ENCODE data around the gene CATSPER1.
A peak's percentile ranks its signal among the peaks of the same experiment; 100 is the strongest.

CATSPER1 gene

GRCh38 chr11:66008468-66009101, 17.7 kb downstream of the CATSPER1 start:
- no peak for DNase-seq (ENCODE audit: low spot score)
- no peak overlapping the region for H3K4me2 ChIP-seq (ENCODE audit: insufficient read depth, low read length, poor library complexity, severe bottlenecking)

GRCh38 chr11:66008095-66008467, 18.2 kb downstream of the CATSPER1 start:
- WGBS, 2 donors (ENCODE audit: extremely low coverage in 2 of 2, insufficient read length in 2 of 2, insufficient replicate concordance in 1 of 2): no CpG with 5 or more reads among the region's 2 CpGs
- no peak for DNase-seq (ENCODE audit: low spot score)
- no peak overlapping the region for H2BK5ac ChIP-seq (ENCODE audit: low read length)
- no peak overlapping the region for H2BK15ac ChIP-seq (ENCODE audit: low read length)
- H4K91ac ChIP-seq (ENCODE audit: low read depth, low read length, poor library complexity): no peak overlapping the region
- no peak overlapping the region for H3K23ac ChIP-seq (ENCODE audit: low read depth, low read length, poor library complexity)
- H3K9me3 ChIP-seq (replicated peaks in 1 of 2; ENCODE audit: control insufficient read depth in 2 of 2, insufficient read depth in 1 of 2, low read depth in 1 of 2, low read length in 2 of 2): peaks cover 0 to 2% of the 10 kb centered on the region in 2 donors
- no peak overlapping the region for H4K8ac ChIP-seq (ENCODE audit: low read depth, low read length)
- H3K4me3 ChIP-seq (ENCODE audit: low read length in 2 of 2): no peak overlapping the region
- H3K4me1 ChIP-seq (ENCODE audit: control insufficient read depth in 2 of 2, insufficient read depth in 1 of 2, low read depth in 1 of 2, low read length in 2 of 2): peaks cover 10 to 11% of the 10 kb centered on the region in 2 donors
- H3K27ac ChIP-seq (replicated peaks; ENCODE audit: low read length): no peak overlapping the region
- no peak overlapping the region for H3K14ac ChIP-seq (ENCODE audit: low read length)
- H3K9ac ChIP-seq (ENCODE audit: low read depth, low read length, poor library complexity): no peak overlapping the region
- no peak overlapping the region for H3K4me2 ChIP-seq (ENCODE audit: insufficient read depth, low read length, poor library complexity, severe bottlenecking)
- H3K18ac ChIP-seq (ENCODE audit: low read length): no peak overlapping the region
- no peak overlapping the region for H2AFZ ChIP-seq (ENCODE audit: low read length)
- no peak overlapping the region for H3K4ac ChIP-seq (ENCODE audit: low read length)
- H2AK5ac ChIP-seq (ENCODE audit: low read depth, low read length): no peak overlapping the region
- peaks cover 5% of the 10 kb centered on the region for H3K79me1 ChIP-seq (ENCODE audit: low read depth, low read length)
- H2BK12ac ChIP-seq (ENCODE audit: low read length): no peak overlapping the region
- peaks cover 19 to 28% of the 10 kb centered on the region in 2 donors for H3K36me3 ChIP-seq (replicated peaks in 1 of 2; ENCODE audit: control insufficient read depth in 2 of 2, insufficient read depth in 2 of 2, low read length in 2 of 2)
- H2BK120ac ChIP-seq (ENCODE audit: low read depth, low read length): no peak overlapping the region
- peaks cover 0 to 33% (median 16%) of the 10 kb centered on the region in 3 experiments for H3K27me3 ChIP-seq (ENCODE audit: control insufficient read depth in 3 of 3, insufficient read depth in 3 of 3, low read depth in 1 of 3, low read length in 3 of 3)

More at GRCh38 chr11:66008468-66009101, 17.7 kb downstream of the CATSPER1 start:
- peaks cover 0 to 38% (median 20%) of the 10 kb centered on the region in 3 experiments for H3K27me3 ChIP-seq (ENCODE audit: control insufficient read depth in 3 of 3, insufficient read depth in 3 of 3, low read depth in 1 of 3, low read length in 3 of 3)
- peak overlapping the region; percentile 78 for H2AFZ ChIP-seq (ENCODE audit: low read length)
- no peak overlapping the region for H2AK5ac ChIP-seq (ENCODE audit: low read depth, low read length)
- H2BK120ac ChIP-seq (ENCODE audit: low read depth, low read length): no peak overlapping the region
- no peak overlapping the region for H3K27ac ChIP-seq (replicated peaks; ENCODE audit: low read length)
- no peak overlapping the region for H3K4me3 ChIP-seq (ENCODE audit: low read length in 2 of 2)
- WGBS, 2 donors (ENCODE audit: extremely low coverage in 2 of 2, insufficient read length in 2 of 2, insufficient replicate concordance in 1 of 2): no CpG with 5 or more reads among the region's 10 CpGs
- H3K4me1 ChIP-seq (ENCODE audit: control insufficient read depth in 2 of 2, insufficient read depth in 1 of 2, low read depth in 1 of 2, low read length in 2 of 2): peaks cover 5 to 7% of the 10 kb centered on the region in 2 donors
- H3K4ac ChIP-seq (ENCODE audit: low read length): no peak overlapping the region
- H2BK5ac ChIP-seq (ENCODE audit: low read length): no peak overlapping the region
- H3K18ac ChIP-seq (ENCODE audit: low read length): no peak overlapping the region
- H3K9me3 ChIP-seq (replicated peaks in 1 of 2; ENCODE audit: control insufficient read depth in 2 of 2, insufficient read depth in 1 of 2, low read depth in 1 of 2, low read length in 2 of 2): peaks cover 0 to 2% of the 10 kb centered on the region in 2 donors
- H4K8ac ChIP-seq (ENCODE audit: low read depth, low read length): no peak overlapping the region
- no peak overlapping the region for H2BK12ac ChIP-seq (ENCODE audit: low read length)
- H4K91ac ChIP-seq (ENCODE audit: low read depth, low read length, poor library complexity): no peak overlapping the region
- H2BK15ac ChIP-seq (ENCODE audit: low read length): no peak overlapping the region
- no peak overlapping the region for H3K9ac ChIP-seq (ENCODE audit: low read depth, low read length, poor library complexity)
- no peak overlapping the region for H3K14ac ChIP-seq (ENCODE audit: low read length)
- H3K36me3 ChIP-seq (replicated peaks in 1 of 2; ENCODE audit: control insufficient read depth in 2 of 2, insufficient read depth in 2 of 2, low read length in 2 of 2): peaks cover 16 to 24% of the 10 kb centered on the region in 2 donors
- peaks cover 5% of the 10 kb centered on the region for H3K79me1 ChIP-seq (ENCODE audit: low read depth, low read length)
- no peak overlapping the region for H3K23ac ChIP-seq (ENCODE audit: low read depth, low read length, poor library complexity)

GRCh38 chr11:66007201-66007634, 19.1 kb downstream of the CATSPER1 start:
- Histone ChIP-seq H2AK5ac (ENCODE audit: low read depth, low read length) (no peak overlapping the region), H2BK15ac (ENCODE audit: low read length) (no peak overlapping the region), H3K4me2 (ENCODE audit: insufficient read depth, low read length, poor library complexity, severe bottlenecking) (no peak overlapping the region), H3K23ac (ENCODE audit: low read depth, low read length, poor library complexity) (peak overlapping the region; percentile 8), H3K36me3 (replicated peaks in 1 of 2; ENCODE audit: control insufficient read depth in 2 of 2, insufficient read depth in 2 of 2, low read length in 2 of 2) (peaks cover 19 to 28% of the 10 kb centered on the region in 2 donors), H3K18ac (ENCODE audit: low read length) (no peak overlapping the region), H2AFZ (ENCODE audit: low read length) (no peak overlapping the region), H3K14ac (ENCODE audit: low read length) (no peak overlapping the region), H3K4me1 (ENCODE audit: control insufficient read depth in 2 of 2, insufficient read depth in 1 of 2, low read depth in 1 of 2, low read length in 2 of 2) (peaks cover 8 to 12% of the 10 kb centered on the region in 2 donors), H3K4me3 (ENCODE audit: low read length in 2 of 2) (no peak overlapping the region), H2BK12ac (ENCODE audit: low read length) (no peak overlapping the region), H2BK120ac (ENCODE audit: low read depth, low read length) (no peak overlapping the region), H2BK5ac (ENCODE audit: low read length) (no peak overlapping the region), H4K8ac (ENCODE audit: low read depth, low read length) (no peak overlapping the region), H3K27ac (replicated peaks; ENCODE audit: low read length) (no peak overlapping the region), H3K9me3 (replicated peaks in 1 of 2; ENCODE audit: control insufficient read depth in 2 of 2, insufficient read depth in 1 of 2, low read depth in 1 of 2, low read length in 2 of 2) (peaks cover 0 to 2% of the 10 kb centered on the region in 2 donors), H3K9ac (ENCODE audit: low read depth, low read length, poor library complexity) (no peak overlapping the region), H4K91ac (ENCODE audit: low read depth, low read length, poor library complexity) (no peak overlapping the region), H3K4ac (ENCODE audit: low read length) (no peak overlapping the region), H3K27me3 (ENCODE audit: control insufficient read depth in 3 of 3, insufficient read depth in 3 of 3, low read depth in 1 of 3, low read length in 3 of 3) (peaks cover 0 to 25% (median 11%) of the 10 kb centered on the region in 3 experiments), H3K79me1 (ENCODE audit: low read depth, low read length) (peaks cover 5% of the 10 kb centered on the region)
- no peak for DNase-seq (ENCODE audit: low spot score)
- no CpG with 5 or more reads among the region's 5 CpGs for WGBS, 2 donors (ENCODE audit: extremely low coverage in 2 of 2, insufficient read length in 2 of 2, insufficient replicate concordance in 1 of 2)

GRCh38 chr11:66006891-66007176, 19.4 kb downstream of the CATSPER1 start:
- Histone ChIP-seq H2BK15ac (ENCODE audit: low read length) (no peak overlapping the region), H3K79me1 (ENCODE audit: low read depth, low read length) (peaks cover 5% of the 10 kb centered on the region), H3K18ac (ENCODE audit: low read length) (no peak overlapping the region), H3K4me2 (ENCODE audit: insufficient read depth, low read length, poor library complexity, severe bottlenecking) (no peak overlapping the region), H3K4me3 (ENCODE audit: low read length in 2 of 2) (no peak overlapping the region), H3K14ac (ENCODE audit: low read length) (no peak overlapping the region), H4K91ac (ENCODE audit: low read depth, low read length, poor library complexity) (peak overlapping the region; percentile 64), H2AFZ (ENCODE audit: low read length) (no peak overlapping the region), H3K27me3 (ENCODE audit: control insufficient read depth in 3 of 3, insufficient read depth in 3 of 3, low read depth in 1 of 3, low read length in 3 of 3) (peaks cover 0 to 22% (median 7%) of the 10 kb centered on the region in 3 experiments), H4K8ac (ENCODE audit: low read depth, low read length) (no peak overlapping the region), H2BK12ac (ENCODE audit: low read length) (no peak overlapping the region), H3K9me3 (replicated peaks in 1 of 2; ENCODE audit: control insufficient read depth in 2 of 2, insufficient read depth in 1 of 2, low read depth in 1 of 2, low read length in 2 of 2) (peaks cover 0 to 2% of the 10 kb centered on the region in 2 donors), H2BK120ac (ENCODE audit: low read depth, low read length) (no peak overlapping the region), H2BK5ac (ENCODE audit: low read length) (no peak overlapping the region), H2AK5ac (ENCODE audit: low read depth, low read length) (no peak overlapping the region), H3K27ac (replicated peaks; ENCODE audit: low read length) (no peak overlapping the region), H3K9ac (ENCODE audit: low read depth, low read length, poor library complexity) (no peak overlapping the region), H3K4ac (ENCODE audit: low read length) (no peak overlapping the region), H3K23ac (ENCODE audit: low read depth, low read length, poor library complexity) (peak overlapping the region; percentile 8), H3K4me1 (ENCODE audit: control insufficient read depth in 2 of 2, insufficient read depth in 1 of 2, low read depth in 1 of 2, low read length in 2 of 2) (peaks cover 8 to 12% of the 10 kb centered on the region in 2 donors), H3K36me3 (replicated peaks in 1 of 2; ENCODE audit: control insufficient read depth in 2 of 2, insufficient read depth in 2 of 2, low read length in 2 of 2) (peaks cover 19 to 28% of the 10 kb centered on the region in 2 donors)
- DNase-seq (ENCODE audit: low spot score): no peak
- WGBS, 2 donors (ENCODE audit: extremely low coverage in 2 of 2, insufficient read length in 2 of 2, insufficient replicate concordance in 1 of 2): no CpG with 5 or more reads among the region's 4 CpGs
